HG03039 (cell line): ENCODE results near the gene UGGT2.
"Not testable (repeated sequence)": the region's sequence is repeated elsewhere in the genome, so short reads cannot be mapped to it uniquely, and the experiment has no call there.

ENCODE experiments used
- ATAC-seq: cut with Tn5 transposase; IDR thresholded peaks from one replicate; pipeline ENCODE4 v1.9.1; 2021; ENCODE audit warnings: mild to moderate bottlenecking, moderate library complexity; ENCODE audit not compliant: unreplicated experiment

UGGT2 gene

GRCh38 chr13:96053003-96053703, at the start of gene UGGT2:
Gene UGGT2 (minus strand): TSS chr13:96053401. CDS start chr13:96053312, 89 bp downstream.
- ATAC-seq: peak; percentile 97

- ATAC-seq: no peak
Measured at GRCh38 chr13:96100457-96101220, 47.4 kb upstream of the UGGT2 start.

GRCh38 chr13:96093296-96094006, 40.2 kb upstream of the UGGT2 start:
- ATAC-seq: no peak

- no peak for ATAC-seq
Measured at GRCh38 chr13:96091164-96092117, 38.2 kb upstream of the UGGT2 start.

GRCh38 chr13:96090240-96091101, 37.3 kb upstream of the UGGT2 start:
- ATAC-seq: peak; percentile 38

GRCh38 chr13:96089749-96090239, 36.6 kb upstream of the UGGT2 start, which contains the start of gene HS6ST3:
Gene HS6ST3 (plus strand): TSS chr13:96090107.
- ATAC-seq: peak; percentile 42

- no peak for ATAC-seq
Measured at GRCh38 chr13:96089139-96089538, 35.9 kb upstream of the UGGT2 start.

- ATAC-seq: no peak
Measured at GRCh38 chr13:96086736-96087135, 33.5 kb upstream of the UGGT2 start.

- no peak for ATAC-seq
Measured at GRCh38 chr13:96082640-96083039, 29.4 kb upstream of the UGGT2 start.

- ATAC-seq: no peak
Measured at GRCh38 chr13:96081888-96082287, 28.7 kb upstream of the UGGT2 start.

- no peak for ATAC-seq
Measured at GRCh38 chr13:96080676-96081075, 27.5 kb upstream of the UGGT2 start.

- ATAC-seq: no peak
Measured at GRCh38 chr13:96075953-96076543, 22.8 kb upstream of the UGGT2 start.

- ATAC-seq: no peak
Measured at GRCh38 chr13:96072392-96072791, 19.2 kb upstream of the UGGT2 start.

- no peak for ATAC-seq
Measured at GRCh38 chr13:96071504-96071903, 18.3 kb upstream of the UGGT2 start.

- no peak for ATAC-seq
Measured at GRCh38 chr13:96068729-96069128, 15.5 kb upstream of the UGGT2 start.

- ATAC-seq: no peak
Measured at GRCh38 chr13:96065849-96066248, 12.6 kb upstream of the UGGT2 start.

- ATAC-seq: peak; percentile 50
Measured at GRCh38 chr13:96052656-96053002, 572 bp downstream of the UGGT2 start.

- not testable (repeated sequence) for ATAC-seq
Measured at GRCh38 chr13:96051946-96052345, 1.3 kb downstream of the UGGT2 start.

GRCh38 chr13:96051491-96051890, 1.7 kb downstream of the UGGT2 start:
- ATAC-seq: not testable (repeated sequence)
